NCI-H128 (cell line): ENCODE data around the gene DUSP5.

ENCODE experiments used
- DNase-seq: peaks from one replicate; lab custom pipeline; 2025; ENCODE audit not compliant: unreplicated experiment; lab: John Stamatoyannopoulos, UW

The DUSP5 gene

GRCh38 chr10:110540031-110540430, 42.3 kb downstream of the DUSP5 start:
- DNase-seq: no peak

GRCh38 chr10:110544958-110545537, 47.3 kb downstream of the DUSP5 start:
- no peak for DNase-seq

- DNase-seq: no peak
Observed at GRCh38 chr10:110546077-110546476, 48.4 kb downstream of the DUSP5 start.

GRCh38 chr10:110546499-110547110, 48.9 kb downstream of the DUSP5 start:
- no peak for DNase-seq

- no peak for DNase-seq
Observed at GRCh38 chr10:110547139-110547761, 49.5 kb downstream of the DUSP5 start.

- DNase-seq: no peak
Observed at GRCh38 chr10:110548002-110548401, 50.3 kb downstream of the DUSP5 start.

- DNase-seq: no peak
Observed at GRCh38 chr10:110549211-110549610, 51.5 kb downstream of the DUSP5 start.

GRCh38 chr10:110553905-110554304, 56.2 kb downstream of the DUSP5 start:
- no peak for DNase-seq

GRCh38 chr10:110556296-110556695, 58.6 kb downstream of the DUSP5 start:
- no peak for DNase-seq

- DNase-seq: no peak
Observed at GRCh38 chr10:110556969-110557601, 59.4 kb downstream of the DUSP5 start.

GRCh38 chr10:110558041-110558440, 60.3 kb downstream of the DUSP5 start:
- DNase-seq: no peak

GRCh38 chr10:110560012-110560411, 62.3 kb downstream of the DUSP5 start:
- DNase-seq: no peak
